K562 (cell line): ENCODE results near the gene ATXN1. TPM values are rescaled to one million over a fixed set of nuclear protein-coding genes. Genes with fewer than 3 reads are reported as not detected.

ENCODE experiments used
- ATAC-seq: fragments of 200-7000 bp; cut with Tn5 transposase; 3 replicates; pipeline ENCODE4 v1.9.1; 2020; ENCODE audit warnings: moderate library complexity
- BruUV-seq: library from RNA; stranded (reverse); fragments of 400-500 nt; replicated peaks from 2 replicates; lab custom pipeline; 2021; lab: Mats Ljungman, UMichigan
- CTCF ChIA-PET: fragments of 300-600 bp; formaldehyde crosslinking; extraction: SDS; loops from one replicate; lab custom pipeline; 2021; ENCODE audit warnings: low intra/inter-chr PET ratio; lab: Yijun Ruan, JAX
- POLR2A ChIA-PET: fragments of 300-600, 350-650 bp; sonication (Branson Sonifier 250); formaldehyde crosslinking; extraction: SDS; loops from one replicate; lab custom pipeline; 2021; ENCODE audit warnings: antibody characterized with exemption, inconsistent platforms; lab: Yijun Ruan, JAX
- DNase-seq, 4 experiments: peaks; one replicate each; pipeline versions ENCODE4 v3.0.0 to v3.0.0-alpha.2; 2011 to 2018; ENCODE audit warnings: low spot score in 3 of 4, mixed read lengths in 3 of 4; ENCODE audit errors: extremely low read depth in 1 of 4
- FAIRE-seq: peaks from 2 replicates; lab custom pipeline; 2011; peaks lifted over from hg19 to GRCh38; lab: Jason Lieb, UNC
- H2AFZ ChIP-seq: 2 replicates; pipeline ENCODE4 v1.6.0; 2011; ENCODE audit warnings: low read depth, low read length, control low read depth, inconsistent platforms
- H3K27ac ChIP-seq: fragments of 200-600 bp; 3 replicates; pipeline ENCODE4 v1.8.0; 2011; ENCODE audit warnings: low read depth, mild to moderate bottlenecking, control low read depth, inconsistent platforms, low read length, moderate library complexity, mixed read lengths; ENCODE audit errors: extremely low read depth
- H3K27me3 ChIP-seq, 2 experiments: fragments of 300-600 bp in 1 of 2; 2 replicates in 1 of 2; 3 replicates in 1 of 2; pipeline versions ENCODE4 v1.6.0 to v1.8.0; 2011; ENCODE audit warnings: inconsistent platforms in 2 of 2, low read length in 2 of 2, mild to moderate bottlenecking in 1 of 2, mixed read lengths in 1 of 2, moderate library complexity in 1 of 2; ENCODE audit not compliant: control insufficient read depth in 2 of 2, insufficient read depth in 2 of 2
- H3K36me3 ChIP-seq: fragments of 300-600 bp; 3 replicates; pipeline ENCODE4 v1.8.0; 2011; ENCODE audit warnings: mild to moderate bottlenecking, low read length, inconsistent platforms; ENCODE audit not compliant: control insufficient read depth, insufficient read depth
- H3K4me1 ChIP-seq, 2 experiments: fragments of 200-600 bp in 1 of 2; replicated peaks in 1 of 2; 2 replicates in 1 of 2; 3 replicates in 1 of 2; pipeline versions ENCODE4 v1.5.1 to v1.8.0; 2011; ENCODE audit warnings: inconsistent platforms in 2 of 2, low read length in 2 of 2, mild to moderate bottlenecking in 1 of 2, mixed read lengths in 1 of 2, moderate library complexity in 1 of 2; ENCODE audit not compliant: control insufficient read depth in 2 of 2, insufficient read depth in 2 of 2
- H3K4me2 ChIP-seq: 2 replicates; pipeline ENCODE4 v1.6.1; 2011; ENCODE audit warnings: low read length, control low read depth, inconsistent platforms, mixed read lengths; ENCODE audit not compliant: insufficient read depth
- H3K4me3 ChIP-seq: fragments of 200-600 bp; sonication (generic), shearing (Covaris generic); 2 replicates; pipeline ENCODE4 v1.5.1; 2016; ENCODE audit warnings: control low read depth, inconsistent platforms
- H3K79me2 ChIP-seq: fragments of 200-600 bp; 3 replicates; pipeline ENCODE4 v1.8.0; 2011; ENCODE audit warnings: low read length, inconsistent platforms; ENCODE audit not compliant: control insufficient read depth, insufficient read depth
- H3K9ac ChIP-seq, 2 experiments: 2 replicates each; pipeline versions ENCODE4 v1.6.0 to v1.6.1; 2011; ENCODE audit warnings: low read depth in 2 of 2, low read length in 2 of 2, control low read depth in 1 of 2, inconsistent platforms in 1 of 2, mild to moderate bottlenecking in 1 of 2, mixed read lengths in 1 of 2; ENCODE audit not compliant: insufficient read depth in 1 of 2
- H3K9me1 ChIP-seq: one replicate; pipeline ENCODE4 v1.6.0; 2011; ENCODE audit warnings: inconsistent platforms, mild to moderate bottlenecking, low read length, moderate library complexity; ENCODE audit not compliant: control insufficient read depth, insufficient read depth
- H3K9me3 ChIP-seq: replicated peaks from 2 replicates; pipeline ENCODE4 v1.5.1; 2011; ENCODE audit warnings: low read depth, low read length, inconsistent platforms; ENCODE audit not compliant: control insufficient read depth, insufficient read depth
- H4K20me1 ChIP-seq: replicated peaks from 2 replicates; pipeline ENCODE4 v1.6.1; 2011; ENCODE audit warnings: low read length, inconsistent platforms, mixed read lengths; ENCODE audit not compliant: control insufficient read depth, insufficient read depth
- NR2C2 ChIP-seq, 2 experiments: fragments of 200-800 bp in 1 of 2; sonication (Bioruptor generic) in 1 of 2; sonication (generic) in 1 of 2; formaldehyde crosslinking in 1 of 2; IDR thresholded peaks; 2 replicates each; pipeline versions ENCODE4 v1.6.1 to v1.8.0; 2016 to 2022; ENCODE audit warnings: mild to moderate bottlenecking in 1 of 2, missing compliant biosample characterization in 1 of 2, missing genetic modification characterization in 1 of 2, missing genetic modification reagents in 1 of 2
- TCFL5 ChIP-seq: fragments of 250-450 bp; sonication (Bioruptor Pico); conservative IDR thresholded peaks from 2 replicates; pipeline ENCODE4 v1.6.1; 2021; ENCODE audit warnings: mild to moderate bottlenecking, moderate library complexity, matching md5 sums
- ZNF707 ChIP-seq: fragments of 250-450 bp; sonication (Bioruptor Pico); conservative IDR thresholded peaks from 2 replicates; pipeline ENCODE4 v1.8.0; 2022; ENCODE audit warnings: inconsistent platforms, mild to moderate bottlenecking, moderate library complexity
- WGBS: fragments of 100-300 bp; shearing (Covaris generic); methylation state at CpG from one replicate; pipeline ENCODE4 v1.1.6; 2016; ENCODE audit warnings: low coverage, mixed read lengths; ENCODE audit not compliant: insufficient coverage; ENCODE audit errors: missing lambda C conversion rate; 5-methylcytosine and 5-hydroxymethylcytosine counted together
- in situ Hi-C: fragments of 300-500 bp; cut with MboI; formaldehyde crosslinking; loops from 4 replicates; pipeline ENCODE4 v1.15.0; 2018; ENCODE audit warnings: inconsistent platforms, mixed read lengths
- intact Hi-C: fragments of 100-400 bp; cut with micrococcal nuclease; formaldehyde crosslinking; loops from 2 replicates; pipeline ENCODE4 v1.14.2; 2022
- polyA plus RNA-seq, 8 experiments: library from polyadenylated mRNA; depleted of rRNA in 4 of 8; stranded (reverse) in 5 of 8; unstranded in 3 of 8; fragments of >200 nt; fragmentation: Nextera tagmentation in 2 of 8; fragmentation: Illumina TruSeq in 1 of 8; extraction: Ambion mirVana in 2 of 8; extraction: Trizol in 1 of 8; gene quantifications; 2 replicates each; pipeline versions ENCODE4 v1.2.1 to v1.2.3, GENCODE V29; 2011 to 2014; ENCODE audit warnings: inconsistent platforms in 1 of 8, missing spikeins in 1 of 8
- total RNA-seq, 7 experiments: library from RNA; depleted of rRNA in 6 of 7; stranded (reverse); fragments of >200 nt in 6 of 7; fragmentation: Illumina TruSeq in 2 of 7; extraction: Trizol in 2 of 7; gene quantifications; 2 replicates each; pipeline versions ENCODE4 v1.2.1 to v1.2.3, GENCODE V29; 2011 to 2021; ENCODE audit warnings: low replicate concordance in 1 of 7
- TF ChIP-seq, protein P1 (sequence below), 2 experiments: fragments of 450-650 bp in 1 of 2; sonication (generic) in 1 of 2; formaldehyde crosslinking; conservative IDR thresholded peaks; 2 replicates each; pipeline versions ENCODE4 v1.4.0 to v1.8.1; 2020 to 2022; ENCODE audit warnings: mild to moderate bottlenecking in 1 of 2, missing genetic modification reagents in 1 of 2

The ATXN1 gene
- total and polyA plus RNA-seq, 9 of the 15 experiments (the other 6 are each of a cell fraction or from before 2014, with no cell fraction given) = under 0.01 to 1.2 (median 0.58) TPM

DNA sequence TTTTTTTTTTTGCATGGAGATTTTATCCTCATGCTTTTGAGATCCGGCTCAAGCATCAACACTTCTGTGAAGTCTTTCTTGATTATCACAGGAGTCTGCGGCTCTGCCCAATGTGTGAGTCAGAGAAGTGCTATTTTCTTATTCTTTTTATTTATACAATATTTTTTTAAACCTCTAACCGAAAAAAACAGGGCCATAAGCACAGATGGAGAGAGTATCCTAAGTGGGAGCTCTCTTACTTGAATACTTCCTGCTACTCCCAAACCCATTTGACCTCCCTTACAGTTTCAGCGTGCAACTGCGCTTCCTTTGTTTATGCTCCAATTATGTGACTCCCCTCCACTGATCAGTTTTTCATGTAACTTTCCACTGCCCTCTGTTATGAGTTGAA, 8.7 kb upstream of the ATXN1 start:
- in situ Hi-C loops = loop anchor here (5.0 kb wide), 1 partner anchor 438 kb away; no protein-coding TSS in a partner anchor
- DNase-seq (no peak), FAIRE-seq (no peak), ATAC-seq (no peak)
- no peaks in the 10 kb centered on the region for H3K27me3 ChIP-seq
- H3K79me2 ChIP-seq = no peaks in the 10 kb centered on the region
- no TSS peak for BruUV-seq
- H3K9ac ChIP-seq = no peak overlapping the region
- peaks cover 0 to 18% of the 10 kb centered on the region in 2 experiments; a peak in 2 of 5 replicates for H3K4me1 ChIP-seq
- H4K20me1 ChIP-seq = no peaks in the 10 kb centered on the region
- H3K4me3 ChIP-seq = no peak overlapping the region
- no peak overlapping the region for H2AFZ ChIP-seq
- no peak overlapping the region for H3K4me2 ChIP-seq
- no peak overlapping the region for H3K27ac ChIP-seq
- WGBS = 22% methylated on average over 5 of the region's 5 CpGs
- TF ChIP-seq TCFL5 (CRISPR knock-in tag) (no peak), ZNF707 (CRISPR knock-in tag) (no peak), NR2C2 (CRISPR knock-in tag; IDR thresholded peaks at IDR 0.05) (no peak), NR2C2 (tag; IDR thresholded peaks at IDR 0.05) (0 out of 2 replicates have a peak, but pooled peaks have one; percentile 5)
- TF ChIP-seq, protein P1, sequence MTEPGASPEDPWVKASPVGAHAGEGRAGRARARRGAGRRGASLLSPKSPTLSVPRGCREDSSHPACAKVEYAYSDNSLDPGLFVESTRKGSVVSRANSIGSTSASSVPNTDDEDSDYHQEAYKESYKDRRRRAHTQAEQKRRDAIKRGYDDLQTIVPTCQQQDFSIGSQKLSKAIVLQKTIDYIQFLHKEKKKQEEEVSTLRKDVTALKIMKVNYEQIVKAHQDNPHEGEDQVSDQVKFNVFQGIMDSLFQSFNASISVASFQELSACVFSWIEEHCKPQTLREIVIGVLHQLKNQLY (CRISPR knock-in tag; conservative IDR thresholded peaks at IDR 0.05) = no peak
- ChIA-PET CTCF (interaction anchor here (0.6 kb wide), 1 partner anchor 321 kb away, joined by 4 read pairs; no protein-coding TSS in a partner anchor), POLR2A (interaction anchor here (1.8 kb wide), 1 partner anchor 12 kb away, joined by 5 read pairs; no protein-coding TSS in a partner anchor)
- H3K9me1 ChIP-seq = no peaks in the 10 kb centered on the region
- H3K36me3 ChIP-seq = no peaks in the 10 kb centered on the region
- no peaks in the 10 kb centered on the region for H3K9me3 ChIP-seq
- intact Hi-C loops = loop anchor here (10.0 kb wide), 2 partner anchors 195 to 365 kb away; no protein-coding TSS in a partner anchor
